HUES64 (cell line): Measurements from ENCODE around the gene TRPV6.

Source experiments
- H3K27ac ChIP-seq: 2 replicates; pipeline ENCODE4 v1.7.0; 2013; ENCODE audit warnings: low read depth, low read length, inconsistent platforms
- H3K27me3 ChIP-seq: 2 replicates; pipeline ENCODE4 v1.6.1; 2013; ENCODE audit warnings: mild to moderate bottlenecking, low read length; ENCODE audit not compliant: insufficient read depth
- H3K36me3 ChIP-seq: 2 replicates; pipeline ENCODE4 v1.6.1; 2013; ENCODE audit warnings: mild to moderate bottlenecking, low read length; ENCODE audit not compliant: insufficient read depth
- H3K4me1 ChIP-seq: 2 replicates; pipeline ENCODE4 v1.6.1; 2013; ENCODE audit warnings: mild to moderate bottlenecking, low read length, moderate library complexity; ENCODE audit not compliant: insufficient read depth
- H3K4me3 ChIP-seq: 2 replicates; pipeline ENCODE4 v1.5.1; 2013; ENCODE audit warnings: mild to moderate bottlenecking, low read length, moderate library complexity
- H3K9ac ChIP-seq: 2 replicates; pipeline ENCODE4 v1.6.1; 2013; ENCODE audit warnings: mild to moderate bottlenecking, low read depth, low read length
- H3K9me3 ChIP-seq: 2 replicates; pipeline ENCODE4 v1.6.1; 2013; ENCODE audit warnings: low read depth, low read length; ENCODE audit not compliant: insufficient read depth
- WGBS: fragments of 150-250, 120-280 bp; methylation state at CpG from one replicate; pipeline ENCODE4 v1.1.7; 2013; ENCODE audit warnings: missing lambda C conversion rate; 5-methylcytosine and 5-hydroxymethylcytosine counted together

TRPV6 gene

DNA sequence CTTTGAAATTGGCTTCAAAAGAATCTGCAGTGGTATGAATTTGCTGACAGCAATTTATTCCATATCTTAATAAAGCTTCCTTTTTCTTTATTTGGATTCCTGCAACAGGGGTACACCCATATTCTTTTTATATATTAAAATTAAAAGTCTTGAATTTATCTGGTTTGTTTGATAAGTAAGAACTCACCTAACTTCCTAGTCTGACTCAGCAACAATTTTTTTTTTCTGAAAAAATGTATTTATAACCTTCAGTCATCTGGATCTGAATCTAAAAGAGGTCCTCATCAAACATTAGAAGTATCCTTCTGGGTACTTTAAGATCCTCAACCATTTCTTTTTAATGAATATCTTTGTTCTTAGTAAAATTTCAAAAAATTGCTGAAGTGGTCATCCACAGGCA is 26.1 kb downstream of the TRPV6 start:
- no peaks in the 10 kb centered on the region for H3K36me3 ChIP-seq
- H3K9me3 ChIP-seq: no peaks in the 10 kb centered on the region
- peaks cover 22% of the 10 kb centered on the region for H3K27me3 ChIP-seq
- H3K9ac ChIP-seq: no peak overlapping the region
- no peak overlapping the region for H3K4me3 ChIP-seq
- H3K27ac ChIP-seq: no peak overlapping the region
- peaks cover 20% of the 10 kb centered on the region for H3K4me1 ChIP-seq

DNA sequence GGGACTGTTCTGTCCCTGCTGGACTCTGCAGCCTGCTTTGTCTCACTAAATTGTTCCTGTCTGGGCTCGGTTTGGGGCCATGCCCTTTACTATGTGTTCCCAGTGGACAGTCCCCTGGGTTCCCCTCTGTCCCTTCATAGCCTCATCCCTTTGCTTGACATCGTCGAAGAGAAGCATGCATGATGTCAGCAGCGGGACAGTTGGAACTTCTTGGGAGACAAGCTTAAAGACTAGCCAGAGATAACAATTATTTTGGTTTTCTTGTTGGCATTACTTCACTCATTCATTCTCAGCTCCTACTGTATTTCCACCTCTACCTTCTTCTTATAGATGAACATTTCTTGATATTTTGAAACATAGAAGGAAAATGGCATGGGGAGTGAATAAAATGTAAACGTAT is 27.9 kb downstream of the TRPV6 start:
- Histone ChIP-seq H3K4me1 (peaks cover 27% of the 10 kb centered on the region), H3K27me3 (peaks cover 22% of the 10 kb centered on the region), H3K27ac (no peak overlapping the region), H3K36me3 (no peaks in the 10 kb centered on the region), H3K4me3 (no peak overlapping the region), H3K9ac (no peak overlapping the region), H3K9me3 (no peaks in the 10 kb centered on the region)
- 89% methylated on average over 4 of the region's 5 CpGs for WGBS

DNA sequence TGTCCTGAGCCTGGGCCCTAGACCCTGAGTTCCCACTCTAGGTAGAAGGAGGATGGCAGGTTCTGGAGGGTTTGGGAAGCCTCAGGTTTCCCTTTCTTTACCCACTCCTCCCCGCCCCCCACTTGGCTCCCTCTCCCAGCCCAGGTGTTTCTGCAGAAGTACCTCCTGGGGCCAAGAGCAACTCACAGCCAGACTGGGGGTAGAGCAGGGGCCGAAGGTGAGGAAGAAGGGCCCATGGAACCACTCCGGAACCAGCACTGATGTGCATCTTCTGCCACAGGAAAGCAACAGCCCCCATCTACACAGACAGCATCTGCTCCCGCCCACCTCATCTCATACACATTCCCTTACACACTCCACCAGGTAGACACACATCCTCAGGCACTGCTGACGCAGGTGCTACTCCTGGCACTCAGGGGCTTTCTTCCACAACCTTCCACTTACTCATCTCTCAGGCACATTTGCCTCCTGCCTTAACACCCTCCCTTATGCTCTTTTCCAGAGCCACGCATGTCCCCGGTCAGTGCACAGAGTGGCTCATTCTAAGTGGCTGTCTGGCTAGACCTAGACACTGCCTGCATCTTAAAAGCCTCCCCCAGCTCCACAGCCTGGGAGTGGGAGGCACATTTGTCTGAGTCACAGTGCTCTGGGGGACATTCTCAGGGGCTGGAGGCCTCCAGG is 28.8 kb downstream of the TRPV6 start:
- peaks cover 22% of the 10 kb centered on the region for H3K27me3 ChIP-seq
- no peak overlapping the region for H3K27ac ChIP-seq
- no peak overlapping the region for H3K9ac ChIP-seq
- H3K36me3 ChIP-seq: no peaks in the 10 kb centered on the region
- 92% methylated on average over 6 of the region's 7 CpGs for WGBS
- no peak overlapping the region for H3K4me3 ChIP-seq
- no peaks in the 10 kb centered on the region for H3K9me3 ChIP-seq
- peaks cover 18% of the 10 kb centered on the region for H3K4me1 ChIP-seq

DNA sequence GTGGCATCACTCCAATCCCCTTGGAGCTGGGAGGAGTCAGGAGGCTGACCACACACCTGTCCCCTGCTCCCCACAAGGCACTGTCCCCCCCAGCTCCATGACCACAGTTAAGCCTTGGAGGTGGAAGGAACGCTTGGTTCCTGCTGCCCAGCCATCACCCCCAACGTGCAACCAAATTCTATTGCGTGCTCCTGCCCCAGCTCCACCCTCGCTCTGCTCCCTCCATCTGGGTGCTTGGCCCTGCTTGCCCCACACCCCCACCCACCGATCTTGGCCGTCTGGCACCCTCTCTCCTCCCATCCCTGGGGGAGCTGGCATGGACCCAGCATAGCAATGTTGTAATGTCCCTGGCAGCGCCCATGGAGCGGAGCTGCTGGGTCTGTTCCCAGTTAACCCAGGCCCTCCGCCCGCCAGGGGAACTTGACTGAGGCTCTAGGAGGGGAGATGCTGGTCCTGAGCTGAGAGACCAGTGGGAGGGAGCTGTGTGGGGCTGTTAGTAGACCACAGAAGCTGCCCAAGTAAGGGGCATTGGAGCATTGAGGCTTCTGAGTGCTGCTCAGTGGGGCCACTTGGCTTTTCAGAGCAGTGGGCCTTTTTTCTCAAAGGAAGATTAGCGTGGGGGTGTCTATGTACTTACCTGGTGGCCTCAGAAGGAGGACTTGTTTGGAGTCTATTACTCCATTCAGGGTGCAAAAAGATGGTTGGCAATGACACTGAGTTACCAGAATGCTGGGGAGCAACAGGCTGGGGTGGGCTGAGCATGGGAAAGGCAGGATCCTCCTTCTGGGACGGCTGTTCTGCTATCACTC is 29.6 kb downstream of the TRPV6 start:
- Histone ChIP-seq H3K4me3 (peak overlapping the region; percentile 97), H3K9ac (no peak overlapping the region), H3K27ac (no peak overlapping the region), H3K9me3 (no peaks in the 10 kb centered on the region), H3K36me3 (no peaks in the 10 kb centered on the region), H3K27me3 (peaks cover 22% of the 10 kb centered on the region), H3K4me1 (peaks cover 15% of the 10 kb centered on the region)
- WGBS: 76% methylated on average over 12 of the region's 12 CpGs

DNA sequence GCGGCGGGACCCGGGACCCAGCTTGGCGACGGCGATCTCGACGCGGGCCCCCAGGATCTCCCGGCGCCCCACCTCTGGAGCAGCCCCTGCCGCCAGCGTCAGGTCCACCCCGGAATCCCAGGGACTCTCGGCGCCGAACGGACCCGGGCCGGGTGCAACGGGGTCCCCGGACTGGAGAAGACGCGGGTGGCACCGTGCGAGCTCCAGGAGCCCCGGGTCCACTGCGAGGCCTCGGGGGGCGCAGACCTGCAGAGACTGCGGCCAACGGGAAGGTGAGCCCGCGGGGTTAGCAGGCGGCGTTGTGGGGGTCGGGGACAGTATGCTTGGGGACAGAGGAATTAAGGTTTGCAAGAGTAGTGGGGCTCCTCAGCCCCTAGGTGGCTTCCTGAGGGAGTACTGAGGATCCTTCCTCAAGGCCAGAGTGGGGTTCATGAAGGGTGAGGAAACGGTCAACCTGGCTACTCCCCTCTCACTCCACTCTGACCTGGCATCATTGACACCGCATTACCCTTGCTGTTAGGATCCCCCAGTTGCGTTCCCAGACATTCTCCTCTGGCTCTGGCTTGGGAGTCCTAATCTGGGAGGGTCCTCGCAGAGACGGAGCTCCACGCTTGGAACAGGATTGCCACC is 30.3 kb downstream of the TRPV6 start:
- WGBS: 5% methylated on average over 43 of the region's 43 CpGs
- H3K27me3 ChIP-seq: peaks cover 22% of the 10 kb centered on the region
- no peak overlapping the region for H3K27ac ChIP-seq
- H3K4me3 ChIP-seq: peak overlapping the region; percentile 97
- no peaks in the 10 kb centered on the region for H3K9me3 ChIP-seq
- H3K36me3 ChIP-seq: no peaks in the 10 kb centered on the region
- H3K4me1 ChIP-seq: peaks cover 15% of the 10 kb centered on the region
- H3K9ac ChIP-seq: peak overlapping the region; percentile 33; the same call in 1 of the 2 replicates

DNA sequence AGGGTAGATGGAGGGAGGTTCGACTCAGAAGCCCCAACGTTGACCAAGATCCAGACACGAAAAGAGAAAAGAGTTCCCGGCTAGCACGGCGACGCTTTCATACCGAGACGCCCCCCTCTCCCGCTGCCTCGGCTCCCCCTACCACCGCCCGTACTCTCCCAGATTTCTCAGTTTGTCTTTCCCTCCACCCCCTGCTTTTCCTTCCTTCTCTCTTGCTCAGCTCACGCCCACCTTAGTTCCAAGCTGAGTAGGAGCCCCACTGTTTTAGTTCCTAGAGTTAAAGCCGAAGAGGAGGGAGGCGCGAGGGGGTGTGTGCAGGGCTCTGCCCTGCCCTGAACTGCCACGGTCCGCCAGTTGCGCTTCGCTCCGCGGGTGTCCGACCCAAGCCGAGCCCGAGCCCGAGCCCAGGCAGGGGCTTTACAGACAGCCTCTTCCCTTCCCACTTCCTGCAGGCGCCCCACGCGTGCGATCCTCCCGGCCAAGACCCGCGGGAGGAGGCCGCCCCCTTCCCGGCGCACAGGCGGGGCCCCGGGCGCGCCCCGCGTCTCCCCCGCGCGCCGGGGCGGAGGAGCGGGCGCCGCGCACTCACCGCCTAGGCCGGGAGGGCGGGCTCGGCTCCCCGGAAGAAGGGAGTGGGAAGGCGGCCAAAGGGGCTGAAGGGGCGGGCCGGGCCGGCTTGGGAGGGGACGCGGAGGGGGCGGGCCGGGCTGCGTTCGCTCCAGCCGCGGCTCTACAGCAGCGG is 31.0 kb downstream of the TRPV6 start, which contains the start of gene EPHB6:
TSS of gene EPHB6 (plus strand) at position 705 of the 742 bp plus-strand sequence. CDS start 8,152 bp downstream, outside the sequence.
- no peaks in the 10 kb centered on the region for H3K9me3 ChIP-seq
- H3K4me3 ChIP-seq: peak within 1 kb of the TSS; percentile 97
- no peak within 1 kb of the TSS for H3K27ac ChIP-seq
- no peaks in the 10 kb centered on the region for H3K36me3 ChIP-seq
- peaks cover 15% of the 10 kb centered on the region for H3K4me1 ChIP-seq
- H3K9ac ChIP-seq: peak within 1 kb of the TSS; percentile 67
- peaks cover 22% of the 10 kb centered on the region for H3K27me3 ChIP-seq
- under 1% methylated on average over 70 of the region's 70 CpGs for WGBS

DNA sequence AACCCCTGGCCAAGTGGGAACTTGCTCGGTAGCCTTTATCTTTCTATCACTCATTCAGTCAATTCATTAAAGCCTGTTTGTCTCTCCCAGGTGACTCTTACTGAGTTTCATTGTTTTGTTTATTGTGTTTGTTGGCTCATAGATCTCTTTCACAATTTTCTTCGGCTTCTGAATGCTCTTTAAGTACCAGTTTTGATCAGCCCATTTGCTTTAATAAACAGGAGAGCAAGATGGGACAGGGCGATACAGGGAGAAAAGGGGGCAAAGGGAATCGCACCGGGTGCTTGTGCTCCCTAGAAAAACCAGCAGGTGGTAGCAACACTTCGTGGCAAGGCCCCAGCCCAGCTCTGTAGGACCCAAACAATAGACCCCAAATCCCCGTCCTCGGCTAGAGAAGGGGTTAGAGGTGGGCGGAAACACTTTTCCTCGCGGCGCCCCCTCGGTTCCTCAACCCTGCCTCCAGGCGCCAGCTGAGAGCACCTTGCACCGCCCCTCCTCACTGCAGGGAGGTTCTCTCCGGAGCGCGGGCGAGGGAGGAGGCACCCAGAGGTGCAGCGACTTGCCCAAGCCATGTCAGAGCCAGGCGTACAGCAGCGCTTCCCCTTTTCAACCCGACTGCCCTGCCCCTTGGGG is 31.7 kb downstream of the TRPV6 start:
- no peak overlapping the region for H3K27ac ChIP-seq
- peaks cover 22% of the 10 kb centered on the region for H3K27me3 ChIP-seq
- 2% methylated on average over 23 of the region's 23 CpGs for WGBS
- peaks cover 15% of the 10 kb centered on the region for H3K4me1 ChIP-seq
- H3K36me3 ChIP-seq: no peaks in the 10 kb centered on the region
- peak overlapping the region; percentile 67 for H3K9ac ChIP-seq
- H3K4me3 ChIP-seq: peak overlapping the region; percentile 97
- H3K9me3 ChIP-seq: no peaks in the 10 kb centered on the region

DNA sequence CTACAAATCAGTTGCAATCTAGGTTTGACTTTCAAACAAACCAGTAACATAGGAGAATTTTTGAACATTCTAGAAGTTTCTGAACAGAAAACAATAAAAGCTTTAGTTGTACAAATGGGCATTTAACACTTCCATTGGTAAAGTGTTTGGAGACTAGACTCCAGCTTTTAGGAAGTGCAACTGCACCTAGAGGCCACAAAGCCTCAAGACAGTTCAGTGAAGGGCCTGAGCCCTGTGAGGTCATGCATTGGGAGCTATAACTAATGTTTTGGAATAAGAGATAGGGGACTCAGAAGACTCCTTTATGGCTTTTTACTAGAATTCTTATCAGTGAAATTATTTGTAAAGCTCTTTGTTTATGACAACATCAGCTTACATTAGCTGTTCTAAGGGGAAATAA is 33.6 kb downstream of the TRPV6 start:
- Histone ChIP-seq H3K36me3 (no peaks in the 10 kb centered on the region), H3K9me3 (no peaks in the 10 kb centered on the region), H3K9ac (no peak overlapping the region), H3K4me1 (peaks cover 15% of the 10 kb centered on the region), H3K4me3 (no peak overlapping the region), H3K27me3 (peaks cover 19% of the 10 kb centered on the region), H3K27ac (no peak overlapping the region)

DNA sequence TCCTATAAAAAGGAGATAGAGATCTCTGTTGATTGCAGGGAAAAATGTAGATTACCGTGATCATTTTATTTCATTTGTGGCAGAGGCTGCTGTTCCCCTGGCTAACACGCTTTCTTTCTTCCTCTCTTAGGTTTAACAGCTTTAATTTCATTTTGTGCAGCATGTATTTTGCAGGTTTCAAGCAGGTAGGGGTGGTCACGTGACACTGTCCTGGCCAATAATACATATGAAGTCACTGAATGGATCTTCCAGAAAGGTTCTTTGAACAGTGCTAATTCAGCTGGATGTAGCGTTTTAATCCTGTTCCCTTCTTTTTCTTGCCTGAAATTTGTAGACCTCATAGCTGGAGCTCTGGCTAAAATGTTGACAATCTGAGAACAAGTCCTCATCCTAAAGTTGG is 34.3 kb downstream of the TRPV6 start:
- Histone ChIP-seq H3K27me3 (peaks cover 13% of the 10 kb centered on the region), H3K27ac (no peak overlapping the region), H3K4me1 (peaks cover 15% of the 10 kb centered on the region), H3K9me3 (no peaks in the 10 kb centered on the region), H3K4me3 (no peak overlapping the region), H3K9ac (no peak overlapping the region), H3K36me3 (no peaks in the 10 kb centered on the region)
- WGBS: 89% methylated on average over 4 of the region's 4 CpGs

DNA sequence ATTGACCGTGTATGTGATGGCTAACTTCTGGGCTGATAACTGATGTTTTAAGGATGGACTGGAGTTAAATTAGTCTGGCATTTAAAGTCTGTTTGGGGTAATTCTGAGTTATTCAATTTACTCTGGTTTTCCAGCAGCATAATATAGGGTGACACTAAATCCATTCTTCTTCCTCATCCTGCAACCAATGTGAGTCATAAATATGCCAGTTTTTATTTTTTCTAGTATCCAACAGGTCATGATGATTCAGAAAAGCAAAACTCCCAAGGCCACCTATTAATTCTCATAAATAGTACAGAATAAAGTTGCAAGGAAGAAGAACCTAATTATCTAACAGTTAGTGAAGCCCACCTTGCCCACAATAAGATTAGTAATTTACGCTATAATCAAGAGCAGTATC is 38.2 kb downstream of the TRPV6 start:
- Histone ChIP-seq H3K27me3 (no peaks in the 10 kb centered on the region), H3K27ac (no peak overlapping the region), H3K9me3 (no peaks in the 10 kb centered on the region), H3K9ac (no peak overlapping the region), H3K4me3 (no peak overlapping the region), H3K4me1 (no peaks in the 10 kb centered on the region), H3K36me3 (no peaks in the 10 kb centered on the region)
- 94% methylated on average over 2 of the region's 2 CpGs for WGBS
